ENCODE results near the gene PSMC1. TPM values are rescaled to one million over a fixed set of nuclear protein-coding genes. Genes with fewer than 3 reads are reported as not detected.

Gene PSMC1
- total RNA-seq, 3 donors from 2014 or later = 74.4 to 170 (median 117) TPM

DNA sequence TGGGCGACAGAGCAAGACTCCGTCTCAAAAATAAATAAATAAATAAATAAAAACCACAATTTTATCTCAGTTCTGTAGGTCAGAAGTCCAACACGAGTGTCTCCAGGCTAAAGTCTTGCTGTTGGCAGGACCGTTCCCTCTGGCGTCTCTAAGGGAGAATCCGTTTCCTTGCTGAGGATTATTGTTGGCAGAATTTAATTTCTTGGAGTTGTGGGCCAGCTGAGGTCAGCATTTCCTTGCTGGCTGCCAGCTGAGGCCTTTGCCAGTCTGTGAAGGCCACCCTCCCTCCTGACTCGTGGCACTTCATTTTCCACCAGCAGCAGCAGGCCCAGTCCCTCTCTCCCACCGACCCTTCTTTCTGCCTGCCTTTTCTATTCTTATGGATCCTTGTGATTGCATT lies 17.2 kb downstream of the PSMC1 start:
- Histone ChIP-seq H3K27ac (no peak overlapping the region), H3K9me3 (no peaks in the 10 kb centered on the region), H3K27me3 (no peaks in the 10 kb centered on the region), H3K4me3 (no peak overlapping the region), H3K4me1 (no peaks in the 10 kb centered on the region), H3K36me3 (peaks cover 8% of the 10 kb centered on the region)
- intact Hi-C loops (cut with DNase I; ENCODE audit: low total_unique reads) = no loop called here
- TF ChIP-seq, protein P1, sequence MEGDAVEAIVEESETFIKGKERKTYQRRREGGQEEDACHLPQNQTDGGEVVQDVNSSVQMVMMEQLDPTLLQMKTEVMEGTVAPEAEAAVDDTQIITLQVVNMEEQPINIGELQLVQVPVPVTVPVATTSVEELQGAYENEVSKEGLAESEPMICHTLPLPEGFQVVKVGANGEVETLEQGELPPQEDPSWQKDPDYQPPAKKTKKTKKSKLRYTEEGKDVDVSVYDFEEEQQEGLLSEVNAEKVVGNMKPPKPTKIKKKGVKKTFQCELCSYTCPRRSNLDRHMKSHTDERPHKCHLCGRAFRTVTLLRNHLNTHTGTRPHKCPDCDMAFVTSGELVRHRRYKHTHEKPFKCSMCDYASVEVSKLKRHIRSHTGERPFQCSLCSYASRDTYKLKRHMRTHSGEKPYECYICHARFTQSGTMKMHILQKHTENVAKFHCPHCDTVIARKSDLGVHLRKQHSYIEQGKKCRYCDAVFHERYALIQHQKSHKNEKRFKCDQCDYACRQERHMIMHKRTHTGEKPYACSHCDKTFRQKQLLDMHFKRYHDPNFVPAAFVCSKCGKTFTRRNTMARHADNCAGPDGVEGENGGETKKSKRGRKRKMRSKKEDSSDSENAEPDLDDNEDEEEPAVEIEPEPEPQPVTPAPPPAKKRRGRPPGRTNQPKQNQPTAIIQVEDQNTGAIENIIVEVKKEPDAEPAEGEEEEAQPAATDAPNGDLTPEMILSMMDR (IDR thresholded peaks at IDR 0.05) = no peak
- no peak for DNase-seq (ENCODE audit: low spot score in 2 of 2)

DNA sequence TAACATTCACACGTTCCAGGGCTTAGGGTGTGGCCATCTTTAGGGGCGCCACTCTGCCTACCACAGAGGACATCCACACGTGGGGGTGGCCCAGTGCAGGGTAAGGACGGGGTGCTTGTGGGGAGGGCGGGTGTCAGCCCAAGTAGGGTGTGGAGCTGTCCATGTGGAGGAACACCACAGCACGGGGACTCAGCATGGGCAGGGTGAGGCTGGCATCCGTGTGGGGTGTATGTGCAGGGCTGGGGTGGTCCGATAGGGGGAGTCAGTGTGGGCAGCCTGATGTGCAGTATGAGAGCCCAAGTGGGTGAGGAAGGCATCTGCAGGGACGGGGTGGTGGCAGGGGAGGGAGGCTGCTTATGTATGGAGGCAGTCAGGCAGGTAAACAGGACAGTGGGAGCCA lies 17.7 kb downstream of the PSMC1 start:
- H3K4me1 ChIP-seq = no peaks in the 10 kb centered on the region
- no peak for DNase-seq (ENCODE audit: low spot score in 2 of 2)
- intact Hi-C loops (cut with DNase I; ENCODE audit: low total_unique reads) = no loop called here
- TF ChIP-seq POLR2A (IDR thresholded peaks at IDR 0.05) (no peak), POLR2AphosphoS5 (IDR thresholded peaks at IDR 0.05) (no peak)
- TF ChIP-seq, protein P1 (IDR thresholded peaks at IDR 0.05) = no peak
- no peaks in the 10 kb centered on the region for H3K27me3 ChIP-seq
- H3K27ac ChIP-seq = peak overlapping the region in 1 of 2 donors; percentile 10
- no peaks in the 10 kb centered on the region for H3K9me3 ChIP-seq
- H3K4me3 ChIP-seq = no peak overlapping the region
- peaks cover 8% of the 10 kb centered on the region for H3K36me3 ChIP-seq

DNA sequence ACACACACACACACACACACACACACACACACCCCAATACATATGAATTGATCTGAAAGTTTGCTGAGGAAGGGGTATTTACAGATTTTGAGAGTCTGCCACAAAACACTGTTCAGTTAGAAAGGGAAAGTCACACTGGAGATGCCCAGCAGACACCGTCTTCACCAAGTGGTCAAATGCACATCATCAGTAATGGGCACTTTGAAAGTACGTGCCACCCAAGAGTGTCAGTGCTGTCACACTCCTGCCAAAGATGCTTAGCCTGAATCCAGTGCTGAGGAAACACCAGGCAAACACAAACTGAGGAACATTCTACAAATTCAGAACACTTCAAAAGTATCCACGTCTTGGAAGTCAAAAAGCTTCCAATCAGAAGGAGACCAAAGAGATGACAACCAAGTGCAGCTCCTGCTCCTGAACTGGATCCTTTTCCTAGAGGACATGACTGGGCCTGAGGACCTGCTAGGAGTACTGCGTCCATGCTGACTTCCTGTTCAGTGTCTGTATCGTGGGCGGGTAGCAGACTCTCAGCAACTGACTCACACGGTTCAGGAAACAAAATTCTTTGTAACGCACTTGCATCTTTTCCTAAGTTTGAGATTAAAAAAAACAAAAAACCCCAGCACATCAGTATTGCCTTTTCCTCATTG lies 18.6 kb downstream of the PSMC1 start:
- DNase-seq (ENCODE audit: low spot score in 2 of 2) = no peak
- TF ChIP-seq POLR2A (IDR thresholded peaks at IDR 0.05) (no peak), POLR2AphosphoS5 (IDR thresholded peaks at IDR 0.05) (no peak)
- TF ChIP-seq, protein P1 (IDR thresholded peaks at IDR 0.05) = no peak
- H3K27ac ChIP-seq = peak overlapping the region; percentile 13 to 65
- peaks cover 8% of the 10 kb centered on the region for H3K36me3 ChIP-seq
- H3K4me3 ChIP-seq = no peak overlapping the region
- H3K9me3 ChIP-seq = no peaks in the 10 kb centered on the region
- H3K4me1 ChIP-seq = no peaks in the 10 kb centered on the region
- no peaks in the 10 kb centered on the region for H3K27me3 ChIP-seq
- intact Hi-C loops (cut with DNase I; ENCODE audit: low total_unique reads) = no loop called here

DNA sequence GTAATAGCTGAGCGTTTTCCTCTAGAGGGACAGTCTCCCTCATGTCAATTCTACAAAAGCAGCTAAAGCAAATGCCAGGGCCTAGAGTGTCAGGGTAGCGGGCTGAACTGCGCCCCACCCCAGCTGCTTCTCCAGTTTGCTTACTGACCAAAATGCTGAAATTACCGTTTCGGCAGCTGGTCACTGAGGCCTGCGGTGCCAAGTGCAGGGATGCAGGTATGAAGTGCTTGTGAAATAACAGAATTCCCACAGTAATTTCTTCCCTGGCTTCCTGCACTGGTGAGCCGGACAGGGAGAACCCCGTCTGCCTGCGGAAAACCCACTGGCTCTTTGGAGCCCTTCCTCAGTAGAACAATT lies 19.1 kb downstream of the PSMC1 start:
- Histone ChIP-seq H3K4me1 (no peaks in the 10 kb centered on the region), H3K9me3 (no peaks in the 10 kb centered on the region), H3K27ac (peak overlapping the region; percentile 13 to 65), H3K4me3 (no peak overlapping the region), H3K36me3 (peaks cover 8% of the 10 kb centered on the region), H3K27me3 (no peaks in the 10 kb centered on the region)
- TF ChIP-seq POLR2AphosphoS5 (IDR thresholded peaks at IDR 0.05) = no peak
- no peak for TF ChIP-seq POLR2A (IDR thresholded peaks at IDR 0.05)
- intact Hi-C loops (cut with DNase I; ENCODE audit: low total_unique reads) = no loop called here
- no peak for DNase-seq (ENCODE audit: low spot score in 2 of 2)

DNA sequence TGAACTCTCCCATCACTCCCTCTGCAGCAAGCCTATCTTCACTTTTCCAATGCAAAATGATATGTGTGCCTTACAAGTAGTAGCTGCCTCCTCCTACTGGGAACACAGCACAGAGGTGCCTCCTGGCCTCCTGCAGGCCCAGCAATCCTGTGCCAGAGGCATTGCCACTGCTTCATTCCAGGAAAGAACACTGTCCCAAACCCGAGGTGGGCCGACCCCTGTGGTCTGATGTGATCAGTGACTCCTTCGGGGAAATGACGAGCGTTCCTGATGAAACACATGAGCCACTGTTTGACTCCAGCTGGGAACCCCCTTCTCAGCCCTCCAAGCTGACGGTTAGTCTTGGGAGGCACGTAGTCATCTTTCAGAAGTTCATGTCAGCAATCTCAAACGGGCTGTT lies 19.5 kb downstream of the PSMC1 start:
- no peak overlapping the region for H3K4me3 ChIP-seq
- H3K27me3 ChIP-seq = no peaks in the 10 kb centered on the region
- peak overlapping the region; percentile 13 to 65 for H3K27ac ChIP-seq
- peaks cover 8% of the 10 kb centered on the region for H3K36me3 ChIP-seq
- TF ChIP-seq POLR2A (IDR thresholded peaks at IDR 0.05) (no peak), POLR2AphosphoS5 (IDR thresholded peaks at IDR 0.05) (no peak)
- TF ChIP-seq, protein P1 (IDR thresholded peaks at IDR 0.05) = no peak
- H3K9me3 ChIP-seq = no peaks in the 10 kb centered on the region
- intact Hi-C loops (cut with DNase I; ENCODE audit: low total_unique reads) = no loop called here
- no peak for DNase-seq (ENCODE audit: low spot score in 2 of 2)
- H3K4me1 ChIP-seq = no peaks in the 10 kb centered on the region
